Measurements from ENCODE around the gene ADAMTS14. TPM values are rescaled to one million over a fixed set of nuclear protein-coding genes. Genes with fewer than 3 reads are reported as not detected.

Gene ADAMTS14
- total and polyA plus RNA-seq, 7 donors = 0.03 to 0.18 (median 0.06) TPM; not detected in 3

DNA sequence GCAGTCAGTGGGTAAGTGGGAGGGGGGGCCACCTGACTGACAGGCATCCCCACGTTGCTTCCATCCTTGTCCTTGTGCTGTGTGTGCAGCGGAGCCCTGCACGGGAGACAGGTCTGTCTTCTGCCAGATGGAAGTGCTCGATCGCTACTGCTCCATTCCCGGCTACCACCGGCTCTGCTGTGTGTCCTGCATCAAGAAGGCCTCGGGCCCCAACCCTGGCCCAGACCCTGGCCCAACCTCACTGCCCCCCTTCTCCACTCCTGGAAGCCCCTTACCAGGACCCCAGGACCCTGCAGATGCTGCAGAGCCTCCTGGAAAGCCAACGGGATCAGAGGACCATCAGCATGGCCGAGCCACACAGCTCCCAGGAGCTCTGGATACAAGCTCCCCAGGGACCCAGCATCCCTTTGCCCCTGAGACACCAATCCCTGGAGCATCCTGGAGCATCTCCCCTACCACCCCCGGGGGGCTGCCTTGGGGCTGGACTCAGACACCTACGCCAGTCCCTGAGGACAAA, 88.0 kb downstream of the ADAMTS14 start:
- Histone ChIP-seq H3K27me3 (ENCODE audit: insufficient read depth in 3 of 3, low read length in 2 of 3) (no peaks in the 10 kb centered on the region), H3K4me3 (no peak overlapping the region), H3K4me1 (no peaks in the 10 kb centered on the region), H3K9me3 (no peaks in the 10 kb centered on the region), H3K27ac (no peak overlapping the region), H3K36me3 (ENCODE audit: insufficient read depth in 1 of 2, low read depth in 1 of 2) (no peaks in the 10 kb centered on the region)
- ATAC-seq = no peak
- intact Hi-C loops (cut with DNase I) = no loop called here
- TF ChIP-seq, protein P1, sequence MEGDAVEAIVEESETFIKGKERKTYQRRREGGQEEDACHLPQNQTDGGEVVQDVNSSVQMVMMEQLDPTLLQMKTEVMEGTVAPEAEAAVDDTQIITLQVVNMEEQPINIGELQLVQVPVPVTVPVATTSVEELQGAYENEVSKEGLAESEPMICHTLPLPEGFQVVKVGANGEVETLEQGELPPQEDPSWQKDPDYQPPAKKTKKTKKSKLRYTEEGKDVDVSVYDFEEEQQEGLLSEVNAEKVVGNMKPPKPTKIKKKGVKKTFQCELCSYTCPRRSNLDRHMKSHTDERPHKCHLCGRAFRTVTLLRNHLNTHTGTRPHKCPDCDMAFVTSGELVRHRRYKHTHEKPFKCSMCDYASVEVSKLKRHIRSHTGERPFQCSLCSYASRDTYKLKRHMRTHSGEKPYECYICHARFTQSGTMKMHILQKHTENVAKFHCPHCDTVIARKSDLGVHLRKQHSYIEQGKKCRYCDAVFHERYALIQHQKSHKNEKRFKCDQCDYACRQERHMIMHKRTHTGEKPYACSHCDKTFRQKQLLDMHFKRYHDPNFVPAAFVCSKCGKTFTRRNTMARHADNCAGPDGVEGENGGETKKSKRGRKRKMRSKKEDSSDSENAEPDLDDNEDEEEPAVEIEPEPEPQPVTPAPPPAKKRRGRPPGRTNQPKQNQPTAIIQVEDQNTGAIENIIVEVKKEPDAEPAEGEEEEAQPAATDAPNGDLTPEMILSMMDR (IDR thresholded peaks at IDR 0.05) = no peak
- WGBS, 3 donors = 82 to 86% (median 85%) methylated on average over 12 of the region's 12 CpGs
- no peak for DNase-seq

DNA sequence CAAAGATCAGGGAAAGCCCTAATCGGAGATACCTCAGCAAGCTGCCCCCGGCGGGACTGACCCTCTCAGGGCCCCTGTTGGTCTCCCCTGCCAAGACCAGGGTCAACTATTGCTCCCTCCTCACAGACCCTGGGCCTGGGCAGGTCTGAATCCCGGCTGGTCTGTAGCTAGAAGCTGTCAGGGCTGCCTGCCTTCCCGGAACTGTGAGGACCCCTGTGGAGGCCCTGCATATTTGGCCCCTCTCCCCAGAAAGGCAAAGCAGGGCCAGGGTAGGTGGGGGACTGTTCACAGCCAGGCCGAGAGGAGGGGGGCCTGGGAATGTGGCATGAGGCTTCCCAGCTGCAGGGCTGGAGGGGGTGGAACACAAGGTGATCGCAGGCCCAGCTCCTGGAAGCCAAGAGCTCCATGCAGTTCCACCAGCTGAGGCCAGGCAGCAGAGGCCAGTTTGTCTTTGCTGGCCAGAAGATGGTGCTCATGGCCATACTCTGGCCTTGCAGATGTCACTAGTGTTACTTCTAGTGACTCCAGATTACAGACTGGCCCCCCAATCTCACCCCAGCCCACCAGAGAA, 88.8 kb downstream of the ADAMTS14 start:
- no peak for DNase-seq

GRCh38 chr10:70761727-70762350, 89.5 kb downstream of the ADAMTS14 start:
- H3K27me3 ChIP-seq (ENCODE audit: insufficient read depth in 3 of 3, low read length in 2 of 3) = no peaks in the 10 kb centered on the region
- no peaks in the 10 kb centered on the region for H3K36me3 ChIP-seq (ENCODE audit: insufficient read depth in 1 of 2, low read depth in 1 of 2)
- ATAC-seq (peak in 1 of 4 donors; percentile 23), DNase-seq (no peak)
- no peaks in the 10 kb centered on the region for H3K9me3 ChIP-seq
- intact Hi-C loops (cut with DNase I) = no loop called here
- no peak overlapping the region for H3K4me3 ChIP-seq
- H3K27ac ChIP-seq = no peak overlapping the region
- WGBS, 3 donors = 77 to 97% (median 78%) methylated on average over 10 of the region's 10 CpGs
- H3K4me1 ChIP-seq = no peaks in the 10 kb centered on the region
- TF ChIP-seq, protein P1 (IDR thresholded peaks at IDR 0.05) = no peak

More for the DNA sequence above, 88.8 kb downstream of the ADAMTS14 start:
- Histone ChIP-seq H3K27me3 (ENCODE audit: insufficient read depth in 3 of 3, low read length in 2 of 3) (no peaks in the 10 kb centered on the region), H3K4me1 (no peaks in the 10 kb centered on the region), H3K36me3 (ENCODE audit: insufficient read depth in 1 of 2, low read depth in 1 of 2) (no peaks in the 10 kb centered on the region), H3K4me3 (no peak overlapping the region), H3K9me3 (no peaks in the 10 kb centered on the region), H3K27ac (no peak overlapping the region)
- WGBS, 3 donors = 75 to 88% (median 80%) methylated on average over 7 of the region's 7 CpGs
- intact Hi-C loops (cut with DNase I) = no loop called here
- no peak for ATAC-seq
- TF ChIP-seq, protein P1 (IDR thresholded peaks at IDR 0.05) = no peak

DNA sequence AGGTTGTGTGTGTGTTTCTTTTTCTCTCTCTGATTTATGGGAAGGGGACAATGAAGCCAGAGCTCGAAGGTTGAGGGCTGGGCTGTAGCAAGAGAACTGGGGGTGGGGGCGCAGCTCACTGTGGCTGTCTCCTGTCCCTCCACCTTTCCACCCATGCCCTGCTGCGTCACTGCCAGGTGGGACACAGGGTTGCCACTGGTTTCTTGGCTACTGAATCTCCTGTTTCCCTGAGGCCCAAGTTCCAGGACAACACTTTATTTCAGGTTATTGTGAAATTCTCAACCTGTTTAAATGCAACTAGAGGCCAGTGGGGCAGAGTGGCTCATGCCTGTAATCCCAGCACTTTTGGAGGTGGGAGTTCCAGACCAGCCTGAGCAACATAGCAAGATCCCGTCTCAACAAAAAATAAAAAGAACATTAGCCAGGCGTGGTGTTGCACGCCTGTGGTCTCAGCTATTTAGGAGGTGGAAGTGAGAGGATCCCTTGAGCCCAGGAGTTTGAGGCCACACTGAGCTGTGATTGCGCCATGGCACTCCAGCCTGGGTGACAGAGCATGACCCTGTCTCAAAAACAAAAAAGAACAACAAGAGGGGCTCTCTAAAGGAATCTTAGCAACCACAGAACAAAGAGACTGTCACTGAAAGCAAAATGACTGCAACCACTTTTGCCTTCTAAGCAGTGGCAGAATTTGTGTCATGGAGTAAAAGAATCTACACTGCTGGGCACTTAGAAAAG, 90.3 kb downstream of the ADAMTS14 start:
- no peak for DNase-seq
- H3K9me3 ChIP-seq = no peaks in the 10 kb centered on the region
- no peak overlapping the region for H3K27ac ChIP-seq
- no peaks in the 10 kb centered on the region for H3K27me3 ChIP-seq (ENCODE audit: insufficient read depth in 3 of 3, low read length in 2 of 3)
- ATAC-seq = no peak
- 91 to 93% (median 92%) methylated on average over 6 to 7 of the region's 7 CpGs for WGBS, 3 donors
- no peaks in the 10 kb centered on the region for H3K4me1 ChIP-seq
- no peaks in the 10 kb centered on the region for H3K36me3 ChIP-seq (ENCODE audit: insufficient read depth in 1 of 2, low read depth in 1 of 2)
- H3K4me3 ChIP-seq = no peak overlapping the region
- TF ChIP-seq, protein P1 (IDR thresholded peaks at IDR 0.05) = no peak
- intact Hi-C loops (cut with DNase I) = no loop called here
